HepG2 (cell line): ENCODE results near the gene RPS27L. TPM values are rescaled to one million over a fixed set of nuclear protein-coding genes. Genes with fewer than 3 reads are reported as not detected.

Experiments
- AKAP8 ChIP-seq: sonication (generic); formaldehyde crosslinking; IDR thresholded peaks from 2 replicates; pipeline ENCODE4 v1.5.1; 2020; ENCODE audit warnings: mild to moderate bottlenecking, missing genetic modification reagents
- BCL6 ChIP-seq: IDR thresholded peaks from 2 replicates; pipeline ENCODE4 v1.6.1; 2016; ENCODE audit warnings: missing genetic modification reagents, missing compliant biosample characterization
- FOXK1 ChIP-seq: sonication (generic); formaldehyde crosslinking; IDR thresholded peaks from 2 replicates; pipeline ENCODE4 v1.4.0; 2020; ENCODE audit warnings: low read depth, missing genetic modification reagents, borderline replicate concordance
- GATA4 ChIP-seq: sonication (generic); IDR thresholded peaks from 2 replicates; pipeline ENCODE4 v1.6.1; 2016; ENCODE audit warnings: antibody characterized with exemption, low read depth, borderline replicate concordance
- KDM2A ChIP-seq: sonication (generic); formaldehyde crosslinking; IDR thresholded peaks from 2 replicates; pipeline ENCODE4 v1.4.0; 2020; ENCODE audit warnings: low read depth, missing genetic modification reagents, borderline replicate concordance
- MBD4 ChIP-seq: IDR thresholded peaks from 2 replicates; pipeline ENCODE4 v1.6.1; 2012; ENCODE audit warnings: low read length, inconsistent platforms, borderline replicate concordance
- RELA ChIP-seq: sonication (generic); formaldehyde crosslinking; IDR thresholded peaks from 2 replicates; pipeline ENCODE4 v1.4.0; 2020; ENCODE audit warnings: missing genetic modification reagents
- SAFB2 ChIP-seq: sonication (generic); formaldehyde crosslinking; IDR thresholded peaks from 2 replicates; pipeline ENCODE4 v1.5.1; 2020; ENCODE audit warnings: missing genetic modification reagents, low read depth, mild to moderate bottlenecking, borderline replicate concordance
- TOPORS ChIP-seq: sonication (generic); formaldehyde crosslinking; IDR thresholded peaks from 2 replicates; pipeline ENCODE4 v1.8.0; 2023; ENCODE audit warnings: mild to moderate bottlenecking, missing genetic modification reagents
- ZBTB42 ChIP-seq: sonication (generic); formaldehyde crosslinking; IDR thresholded peaks from 2 replicates; pipeline ENCODE4 v1.5.0; 2020; ENCODE audit warnings: mild to moderate bottlenecking, missing genetic modification reagents
- ZNF205 ChIP-seq: IDR thresholded peaks from 2 replicates; pipeline ENCODE4 v1.6.1; 2018; ENCODE audit warnings: missing biosample characterization, missing genetic modification reagents
- ZNF251 ChIP-seq: sonication (generic); formaldehyde crosslinking; IDR thresholded peaks from 2 replicates; pipeline ENCODE4 v1.9.0; 2021; ENCODE audit warnings: mild to moderate bottlenecking, missing genetic modification reagents
- ZNF263 ChIP-seq: sonication (generic); formaldehyde crosslinking; IDR thresholded peaks from 2 replicates; pipeline ENCODE4 v1.4.0; 2020; ENCODE audit warnings: missing genetic modification reagents
- ZNF343 ChIP-seq: sonication (generic); formaldehyde crosslinking; IDR thresholded peaks from 2 replicates; pipeline ENCODE4 v1.4.0; 2020; ENCODE audit warnings: mild to moderate bottlenecking, missing genetic modification reagents
- ZSCAN30 ChIP-seq: sonication (generic); formaldehyde crosslinking; IDR thresholded peaks from 2 replicates; pipeline ENCODE4 v1.5.0; 2020; ENCODE audit warnings: mild to moderate bottlenecking, missing genetic modification reagents
- polyA plus RNA-seq, 8 experiments: library from polyadenylated mRNA; depleted of rRNA in 3 of 8; stranded (reverse) in 7 of 8; unstranded in 1 of 8; fragments of >200 nt; fragmentation: Illumina TruSeq in 4 of 8; extraction: Trizol in 4 of 8; gene quantifications; 2 replicates each; pipeline versions ENCODE4 v1.2.1 to v1.2.3, GENCODE V29; 2011 to 2016; ENCODE audit warnings: low read depth in 4 of 8, missing spikeins in 1 of 8, mixed read lengths in 1 of 8; ENCODE audit not compliant: insufficient read depth in 1 of 8
- total RNA-seq, 5 experiments: library from RNA; depleted of rRNA; stranded (reverse); fragments of >200 nt; fragmentation: Illumina TruSeq; extraction: Trizol; gene quantifications; 2 replicates each; pipeline ENCODE4 v1.2.3, GENCODE V29; 2016; ENCODE audit warnings: low read depth in 1 of 5
- TF ChIP-seq, protein P1 (sequence below): sonication (generic); formaldehyde crosslinking; IDR thresholded peaks from 2 replicates; pipeline ENCODE4 v1.8.1; 2023; ENCODE audit warnings: mild to moderate bottlenecking, moderate library complexity, missing genetic modification reagents
- TF ChIP-seq, protein P2 (sequence below), 2 experiments: sonication (generic) in 1 of 2; formaldehyde crosslinking in 1 of 2; IDR thresholded peaks; 2 replicates each; pipeline versions ENCODE4 v1.4.0 to v1.6.1; 2018 to 2020; ENCODE audit warnings: missing genetic modification reagents in 2 of 2, borderline replicate concordance in 1 of 2, low read depth in 1 of 2, mild to moderate bottlenecking in 1 of 2, missing biosample characterization in 1 of 2
- TF ChIP-seq, protein P3 (sequence below): sonication (generic); formaldehyde crosslinking; IDR thresholded peaks from 2 replicates; pipeline ENCODE4 v1.5.1; 2020; ENCODE audit warnings: missing genetic modification reagents, mild to moderate bottlenecking, borderline replicate concordance
- TF ChIP-seq, protein P4 (sequence below): sonication (generic); formaldehyde crosslinking; IDR thresholded peaks from 2 replicates; pipeline ENCODE4 v1.8.0; 2022; ENCODE audit warnings: missing genetic modification reagents, low read depth, mild to moderate bottlenecking, borderline replicate concordance
- TF ChIP-seq, protein P5 (sequence below): sonication (generic); formaldehyde crosslinking; IDR thresholded peaks from 2 replicates; pipeline ENCODE4 v1.4.0; 2020; ENCODE audit warnings: missing genetic modification reagents

Gene RPS27L
- total and polyA plus RNA-seq, 2 of the 13 experiments (the other 11 are each of a cell fraction or from before 2014, with no cell fraction given) = 231 to 433 TPM

DNA sequence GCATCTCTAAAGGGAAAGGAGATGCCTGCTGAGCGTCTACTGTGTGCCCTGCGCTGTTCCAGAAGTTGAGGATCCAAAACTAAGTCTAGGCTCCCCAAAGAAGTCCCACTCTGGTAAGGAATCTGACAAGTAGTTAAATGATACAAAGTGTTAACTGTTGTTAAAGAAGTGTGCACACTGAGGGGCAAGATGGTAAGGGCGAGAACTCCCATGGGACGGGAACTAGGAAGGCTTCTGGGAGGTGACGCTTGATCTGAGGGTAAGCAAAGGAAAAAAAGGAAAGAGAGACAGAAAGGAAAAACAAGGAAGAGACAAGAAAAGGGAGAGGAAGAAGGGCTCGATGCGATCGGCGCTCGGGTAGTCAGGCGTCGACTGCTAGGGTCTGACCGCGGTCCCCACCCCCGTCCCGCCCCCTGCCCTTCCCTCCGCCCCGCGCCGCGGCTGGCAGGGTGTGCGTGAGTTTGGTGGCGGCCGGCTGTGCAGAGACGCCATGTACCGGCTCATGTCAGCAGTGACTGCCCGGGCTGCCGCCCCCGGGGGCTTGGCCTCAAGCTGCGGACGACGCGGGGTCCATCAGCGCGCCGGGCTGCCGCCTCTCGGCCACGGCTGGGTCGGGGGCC, 35.8 kb downstream of the RPS27L start, which contains the start of gene LACTB (continued):
- TF ChIP-seq, protein P1, sequence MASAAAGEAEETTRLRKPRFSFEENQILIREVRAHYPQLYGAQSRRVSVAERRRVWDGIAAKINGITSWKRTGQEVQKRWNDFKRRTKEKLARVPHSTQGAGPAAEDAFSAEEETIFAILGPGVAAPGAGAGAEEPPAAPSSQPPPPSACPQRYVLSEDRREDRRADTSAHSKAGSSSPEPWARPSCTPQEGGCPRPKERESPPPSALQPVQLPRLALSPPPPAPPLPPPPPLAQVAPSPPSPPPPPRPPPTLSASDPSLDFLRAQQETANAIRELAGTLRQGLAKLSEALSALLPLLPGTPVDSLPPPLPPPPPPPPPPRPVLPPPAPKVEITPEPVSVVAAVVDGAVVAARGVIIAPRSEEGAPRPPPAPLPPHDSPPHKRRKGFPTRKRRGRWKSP (CRISPR knock-in tag) = no peak
- TF ChIP-seq BCL6 (no peak), ZNF205 (CRISPR knock-in tag) (no peak), FOXK1 (CRISPR knock-in tag) (no peak), AKAP8 (no peak), ZNF343 (CRISPR knock-in tag) (no peak; the same call in 1 of the 2 replicates), ZSCAN30 (CRISPR knock-in tag) (no peak), GATA4 (no peak), ZNF251 (no peak), KDM2A (CRISPR knock-in tag) (no peak), MBD4 (no peak), ZBTB42 (no peak), SAFB2 (CRISPR knock-in tag) (no peak), ZNF263 (CRISPR knock-in tag) (no peak), TOPORS (CRISPR knock-in tag) (no peak), RELA (CRISPR knock-in tag) (no peak)
- TF ChIP-seq, protein P2, sequence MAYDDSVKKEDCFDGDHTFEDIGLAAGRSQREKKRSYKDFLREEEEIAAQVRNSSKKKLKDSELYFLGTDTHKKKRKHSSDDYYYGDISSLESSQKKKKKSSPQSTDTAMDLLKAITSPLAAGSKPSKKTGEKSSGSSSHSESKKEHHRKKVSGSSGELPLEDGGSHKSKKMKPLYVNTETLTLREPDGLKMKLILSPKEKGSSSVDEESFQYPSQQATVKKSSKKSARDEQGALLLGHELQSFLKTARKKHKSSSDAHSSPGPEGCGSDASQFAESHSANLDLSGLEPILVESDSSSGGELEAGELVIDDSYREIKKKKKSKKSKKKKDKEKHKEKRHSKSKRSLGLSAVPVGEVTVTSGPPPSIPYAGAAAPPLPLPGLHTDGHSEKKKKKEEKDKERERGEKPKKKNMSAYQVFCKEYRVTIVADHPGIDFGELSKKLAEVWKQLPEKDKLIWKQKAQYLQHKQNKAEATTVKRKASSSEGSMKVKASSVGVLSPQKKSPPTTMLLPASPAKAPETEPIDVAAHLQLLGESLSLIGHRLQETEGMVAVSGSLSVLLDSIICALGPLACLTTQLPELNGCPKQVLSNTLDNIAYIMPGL (CRISPR knock-in tag; IDR thresholded peaks at IDR 0.05; ENCODE audit: borderline replicate concordance in 1 of 2, low read depth in 1 of 2) = peak in 1 of 2 experiments; percentile 47; a peak in 1 of 4 replicates
- TF ChIP-seq, protein P3, sequence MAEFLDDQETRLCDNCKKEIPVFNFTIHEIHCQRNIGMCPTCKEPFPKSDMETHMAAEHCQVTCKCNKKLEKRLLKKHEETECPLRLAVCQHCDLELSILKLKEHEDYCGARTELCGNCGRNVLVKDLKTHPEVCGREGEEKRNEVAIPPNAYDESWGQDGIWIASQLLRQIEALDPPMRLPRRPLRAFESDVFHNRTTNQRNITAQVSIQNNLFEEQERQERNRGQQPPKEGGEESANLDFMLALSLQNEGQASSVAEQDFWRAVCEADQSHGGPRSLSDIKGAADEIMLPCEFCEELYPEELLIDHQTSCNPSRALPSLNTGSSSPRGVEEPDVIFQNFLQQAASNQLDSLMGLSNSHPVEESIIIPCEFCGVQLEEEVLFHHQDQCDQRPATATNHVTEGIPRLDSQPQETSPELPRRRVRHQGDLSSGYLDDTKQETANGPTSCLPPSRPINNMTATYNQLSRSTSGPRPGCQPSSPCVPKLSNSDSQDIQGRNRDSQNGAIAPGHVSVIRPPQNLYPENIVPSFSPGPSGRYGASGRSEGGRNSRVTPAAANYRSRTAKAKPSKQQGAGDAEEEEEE = no peak
- TF ChIP-seq, protein P4, sequence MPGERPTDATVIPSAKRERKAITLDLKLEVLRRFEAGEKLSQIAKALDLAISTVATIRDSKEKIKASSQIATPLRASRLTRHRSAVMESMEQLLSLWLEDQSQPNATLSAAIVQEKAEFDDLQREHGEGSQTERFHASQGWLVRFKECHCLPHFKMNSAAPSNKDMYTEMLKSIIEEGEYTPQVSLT (CRISPR knock-in tag) = no peak
- TF ChIP-seq, protein P5, sequence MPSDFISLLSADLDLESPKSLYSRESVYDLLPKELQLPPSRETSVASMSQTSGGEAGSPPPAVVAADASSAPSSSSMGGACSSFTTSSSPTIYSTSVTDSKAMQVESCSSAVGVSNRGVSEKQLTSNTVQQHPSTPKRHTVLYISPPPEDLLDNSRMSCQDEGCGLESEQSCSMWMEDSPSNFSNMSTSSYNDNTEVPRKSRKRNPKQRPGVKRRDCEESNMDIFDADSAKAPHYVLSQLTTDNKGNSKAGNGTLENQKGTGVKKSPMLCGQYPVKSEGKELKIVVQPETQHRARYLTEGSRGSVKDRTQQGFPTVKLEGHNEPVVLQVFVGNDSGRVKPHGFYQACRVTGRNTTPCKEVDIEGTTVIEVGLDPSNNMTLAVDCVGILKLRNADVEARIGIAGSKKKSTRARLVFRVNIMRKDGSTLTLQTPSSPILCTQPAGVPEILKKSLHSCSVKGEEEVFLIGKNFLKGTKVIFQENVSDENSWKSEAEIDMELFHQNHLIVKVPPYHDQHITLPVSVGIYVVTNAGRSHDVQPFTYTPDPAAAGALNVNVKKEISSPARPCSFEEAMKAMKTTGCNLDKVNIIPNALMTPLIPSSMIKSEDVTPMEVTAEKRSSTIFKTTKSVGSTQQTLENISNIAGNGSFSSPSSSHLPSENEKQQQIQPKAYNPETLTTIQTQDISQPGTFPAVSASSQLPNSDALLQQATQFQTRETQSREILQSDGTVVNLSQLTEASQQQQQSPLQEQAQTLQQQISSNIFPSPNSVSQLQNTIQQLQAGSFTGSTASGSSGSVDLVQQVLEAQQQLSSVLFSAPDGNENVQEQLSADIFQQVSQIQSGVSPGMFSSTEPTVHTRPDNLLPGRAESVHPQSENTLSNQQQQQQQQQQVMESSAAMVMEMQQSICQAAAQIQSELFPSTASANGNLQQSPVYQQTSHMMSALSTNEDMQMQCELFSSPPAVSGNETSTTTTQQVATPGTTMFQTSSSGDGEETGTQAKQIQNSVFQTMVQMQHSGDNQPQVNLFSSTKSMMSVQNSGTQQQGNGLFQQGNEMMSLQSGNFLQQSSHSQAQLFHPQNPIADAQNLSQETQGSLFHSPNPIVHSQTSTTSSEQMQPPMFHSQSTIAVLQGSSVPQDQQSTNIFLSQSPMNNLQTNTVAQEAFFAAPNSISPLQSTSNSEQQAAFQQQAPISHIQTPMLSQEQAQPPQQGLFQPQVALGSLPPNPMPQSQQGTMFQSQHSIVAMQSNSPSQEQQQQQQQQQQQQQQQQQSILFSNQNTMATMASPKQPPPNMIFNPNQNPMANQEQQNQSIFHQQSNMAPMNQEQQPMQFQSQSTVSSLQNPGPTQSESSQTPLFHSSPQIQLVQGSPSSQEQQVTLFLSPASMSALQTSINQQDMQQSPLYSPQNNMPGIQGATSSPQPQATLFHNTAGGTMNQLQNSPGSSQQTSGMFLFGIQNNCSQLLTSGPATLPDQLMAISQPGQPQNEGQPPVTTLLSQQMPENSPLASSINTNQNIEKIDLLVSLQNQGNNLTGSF (CRISPR knock-in tag) = no peak
